GM12891 (cell line): Measurements from ENCODE around the gene ARHGAP12.

Source experiments
- DNase-seq: peaks from one replicate; pipeline ENCODE4 v3.0.0; 2011; ENCODE audit warnings: low spot score; ENCODE audit not compliant: insufficient read length
- FAIRE-seq: peaks from 2 replicates; lab custom pipeline; 2011; peaks lifted over from hg19 to GRCh38; lab: Jason Lieb, UNC
- PAX5 ChIP-seq: IDR thresholded peaks from 2 replicates; pipeline ENCODE4 v1.6.1; 2011; ENCODE audit warnings: low read length, moderate library complexity, mild to moderate bottlenecking; ENCODE audit not compliant: insufficient read depth, severe bottlenecking
- POLR2A ChIP-seq: IDR thresholded peaks from 2 replicates; pipeline ENCODE4 v1.6.1; 2011; ENCODE audit warnings: low read depth, low read length, control low read depth
- POLR2AphosphoS5 ChIP-seq: IDR thresholded peaks from 2 replicates; pipeline ENCODE4 v1.6.1; 2011; ENCODE audit warnings: low read depth, low read length, control low read depth
- POU2F2 ChIP-seq: IDR thresholded peaks from 2 replicates; pipeline ENCODE4 v1.6.1; 2011; ENCODE audit warnings: low read depth, mild to moderate bottlenecking, control low read depth, low read length, moderate library complexity
- SPI1 ChIP-seq: IDR thresholded peaks from 2 replicates; pipeline ENCODE4 v1.6.1; 2011; ENCODE audit warnings: low read depth, low read length, control low read depth
- TAF1 ChIP-seq: IDR thresholded peaks from 2 replicates; pipeline ENCODE4 v1.6.1; 2011; ENCODE audit warnings: low read depth, low read length, control low read depth

The ARHGAP12 gene

DNA sequence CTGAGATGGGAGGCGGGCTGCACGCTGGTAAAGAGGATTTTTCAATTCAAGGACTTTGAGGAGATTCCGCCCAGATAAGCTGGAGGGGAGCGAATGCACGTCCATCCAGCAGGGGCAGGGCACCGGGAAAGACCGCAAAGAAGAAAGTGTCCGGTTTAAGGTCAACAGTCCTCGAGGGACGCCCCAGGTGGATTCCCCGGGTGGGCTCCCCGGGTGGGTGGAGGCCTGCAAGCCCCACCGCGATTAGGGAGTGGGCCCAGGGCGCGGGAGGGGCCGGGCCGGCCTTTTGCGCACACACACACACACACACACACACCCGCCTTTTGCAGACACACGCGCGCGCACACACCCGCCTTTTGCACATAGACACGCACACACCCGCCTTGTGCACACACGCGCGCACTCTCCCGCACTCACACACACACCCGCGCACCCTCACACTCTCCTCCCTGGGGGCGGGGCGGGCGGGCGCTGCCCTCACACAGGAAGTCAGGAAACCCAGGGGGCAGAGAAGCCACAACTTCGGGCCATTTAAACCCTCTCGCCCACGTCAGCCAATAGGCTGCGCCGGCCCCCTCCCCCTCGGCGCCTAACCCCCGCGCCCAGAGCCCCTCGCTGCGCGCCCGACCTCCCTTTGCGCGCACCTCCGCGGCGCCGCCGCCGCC, 615 bp downstream of the ARHGAP12 start:
- peak; percentile 22 for DNase-seq
- no peak for FAIRE-seq
- TF ChIP-seq POLR2AphosphoS5, result no peak
- TF ChIP-seq SPI1, result no peak
- TF ChIP-seq POLR2A, result no peak

DNA sequence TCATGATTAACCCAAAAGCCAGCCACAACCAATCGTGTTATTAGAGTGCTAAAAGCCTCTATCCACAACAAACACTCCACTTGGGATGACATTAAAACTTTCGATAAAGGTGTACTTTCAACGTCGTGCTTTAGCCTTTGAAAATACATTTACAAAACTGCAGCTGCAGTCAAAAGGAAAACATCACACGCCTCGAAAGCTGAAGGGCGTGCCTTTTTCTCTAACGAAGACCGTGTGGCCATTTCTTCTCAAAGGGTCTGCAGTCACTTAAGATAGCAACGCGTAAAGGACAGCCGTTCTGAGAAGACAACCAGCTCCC, 1.1 kb downstream of the ARHGAP12 start:
- TF ChIP-seq POLR2AphosphoS5 (no peak), SPI1 (no peak), PAX5 (no peak), POU2F2 (no peak), TAF1 (no peak), POLR2A (no peak)
- DNase-seq, result no peak
- peak; percentile 65 for FAIRE-seq

DNA sequence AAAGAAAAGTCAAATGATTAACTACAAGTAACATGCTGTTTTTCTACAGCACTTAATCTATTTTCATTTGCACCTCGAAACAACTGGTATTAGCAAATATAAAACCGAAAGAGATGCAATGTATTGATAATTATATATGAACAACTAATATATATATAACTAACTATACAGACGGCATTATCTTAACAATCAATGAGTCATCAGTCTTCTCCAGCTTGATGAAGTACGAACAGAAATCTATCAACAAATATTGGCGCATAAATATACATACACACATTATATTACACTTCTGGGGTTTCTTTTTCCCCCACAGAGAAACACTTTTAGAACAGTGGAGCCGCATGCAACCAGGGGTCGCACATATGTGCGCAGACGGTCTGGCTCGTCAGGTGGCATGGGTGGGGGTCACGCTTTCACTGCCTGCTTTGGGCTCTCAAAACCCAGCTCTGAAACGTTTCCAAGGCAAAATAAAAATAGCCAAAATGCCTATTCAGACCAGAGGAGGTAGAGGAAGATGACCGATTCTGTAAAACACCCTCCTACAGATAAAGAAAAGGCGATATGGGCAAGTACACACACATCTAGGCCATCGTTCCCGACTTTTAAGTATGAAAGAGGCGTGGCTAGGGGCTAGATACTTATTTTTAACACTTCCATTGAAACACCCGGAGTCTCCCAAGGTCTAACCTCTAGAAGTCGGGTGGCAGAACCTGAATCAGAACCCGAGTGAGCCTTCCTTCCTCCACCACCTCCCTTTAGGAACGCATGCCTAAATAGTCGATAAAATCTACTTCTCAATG, 1.7 kb downstream of the ARHGAP12 start:
- FAIRE-seq (no peak), DNase-seq (no peak)
- no peak for TF ChIP-seq POU2F2
- no peak for TF ChIP-seq PAX5
- TF ChIP-seq TAF1, result no peak

DNA sequence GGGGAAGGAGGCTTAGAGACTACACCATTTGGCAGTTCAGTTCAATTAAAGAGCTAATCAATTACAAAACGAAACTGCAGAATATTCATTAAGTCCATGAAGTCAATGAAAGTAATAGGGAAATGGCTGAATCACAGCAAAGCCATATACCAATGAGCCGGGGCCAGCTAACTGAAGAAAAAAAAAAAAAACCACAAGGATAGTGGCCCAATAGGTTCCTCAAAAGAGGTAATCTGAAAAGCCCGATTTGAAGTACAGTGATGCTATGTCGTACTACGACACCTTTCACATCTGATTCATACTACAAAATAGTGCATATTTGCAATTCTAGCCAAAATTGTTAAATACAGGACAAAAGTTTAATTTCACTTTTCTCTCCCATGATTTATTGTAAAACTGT, 2.5 kb downstream of the ARHGAP12 start:
- TF ChIP-seq POLR2A, result no peak
- TF ChIP-seq POU2F2, result no peak
- TF ChIP-seq TAF1, result no peak
- TF ChIP-seq PAX5, result no peak
- no peak for TF ChIP-seq SPI1
- TF ChIP-seq POLR2AphosphoS5, result no peak
- no peak for FAIRE-seq

DNA sequence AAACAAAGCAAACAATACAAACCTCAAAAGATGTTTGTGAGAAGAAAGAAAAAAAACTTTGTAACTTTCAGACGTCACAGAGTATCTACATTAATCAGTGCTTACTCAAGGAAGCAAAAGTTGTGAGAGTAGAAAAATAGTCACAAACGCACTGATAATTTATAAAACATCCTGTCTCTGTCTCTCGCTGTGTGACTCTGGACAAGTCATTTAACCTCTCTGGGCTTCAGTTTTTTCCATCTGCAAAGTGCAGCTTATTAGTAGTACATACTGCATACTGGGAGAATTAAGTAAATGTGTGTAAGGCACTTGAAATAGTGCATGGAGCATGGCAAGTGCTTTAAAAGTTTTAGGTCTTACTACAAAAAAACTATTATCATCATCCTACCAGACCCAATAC, 3.8 kb downstream of the ARHGAP12 start:
- TF ChIP-seq POLR2A, result no peak
- no peak for TF ChIP-seq POLR2AphosphoS5
- no peak for TF ChIP-seq PAX5
- no peak for TF ChIP-seq TAF1
- TF ChIP-seq POU2F2, result no peak
- TF ChIP-seq SPI1, result no peak

More for the DNA sequence above, 2.5 kb downstream of the ARHGAP12 start:
- DNase-seq, result no peak

DNA sequence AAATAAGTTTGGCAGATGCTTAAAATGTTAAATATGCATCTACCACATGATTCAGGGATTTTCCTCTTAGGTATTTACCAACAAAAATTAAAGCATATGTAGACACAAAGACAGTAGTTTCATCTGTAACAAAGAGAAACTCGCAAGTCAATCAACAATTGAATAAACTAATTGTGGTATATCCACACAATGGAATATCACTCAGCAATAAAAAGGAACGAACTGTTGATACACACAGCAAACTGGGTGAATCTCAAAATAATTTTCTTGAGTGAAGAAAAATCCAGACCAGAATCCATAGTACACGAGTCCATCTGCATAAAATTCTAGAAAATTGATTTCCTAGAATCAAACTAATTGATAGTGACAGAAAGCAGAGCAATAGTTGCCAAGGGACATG, 5.2 kb downstream of the ARHGAP12 start:
- FAIRE-seq, result no peak
- DNase-seq, result no peak
- TF ChIP-seq SPI1 (no peak), POU2F2 (no peak), POLR2A (no peak)

More for the DNA sequence above, 3.8 kb downstream of the ARHGAP12 start:
- no peak for DNase-seq
- FAIRE-seq, result no peak

DNA sequence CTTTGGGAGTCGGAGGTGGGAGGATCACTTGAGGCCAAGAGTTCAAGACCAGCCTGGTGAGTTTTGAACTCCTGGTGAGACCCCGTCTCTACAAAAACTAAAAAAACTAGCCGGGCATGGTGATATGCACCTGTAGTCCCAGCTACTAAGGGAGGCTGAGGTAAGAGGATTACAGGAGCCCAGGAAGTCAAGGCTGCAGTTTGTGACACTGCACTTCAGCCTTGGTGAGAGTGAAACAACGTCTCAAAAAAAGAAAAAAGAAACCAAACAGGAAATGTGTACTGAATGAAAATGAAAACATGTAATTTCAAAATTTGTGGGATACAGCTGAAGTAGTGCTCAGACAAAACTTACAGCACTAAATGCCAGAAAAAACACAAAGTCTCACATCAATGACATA, 7.6 kb downstream of the ARHGAP12 start:
- DNase-seq (no peak), FAIRE-seq (peak; percentile 40)
- TF ChIP-seq POLR2A, result no peak
- no peak for TF ChIP-seq SPI1
- TF ChIP-seq PAX5, result no peak
- no peak for TF ChIP-seq POU2F2
- no peak for TF ChIP-seq POLR2AphosphoS5
- TF ChIP-seq TAF1, result no peak

DNA sequence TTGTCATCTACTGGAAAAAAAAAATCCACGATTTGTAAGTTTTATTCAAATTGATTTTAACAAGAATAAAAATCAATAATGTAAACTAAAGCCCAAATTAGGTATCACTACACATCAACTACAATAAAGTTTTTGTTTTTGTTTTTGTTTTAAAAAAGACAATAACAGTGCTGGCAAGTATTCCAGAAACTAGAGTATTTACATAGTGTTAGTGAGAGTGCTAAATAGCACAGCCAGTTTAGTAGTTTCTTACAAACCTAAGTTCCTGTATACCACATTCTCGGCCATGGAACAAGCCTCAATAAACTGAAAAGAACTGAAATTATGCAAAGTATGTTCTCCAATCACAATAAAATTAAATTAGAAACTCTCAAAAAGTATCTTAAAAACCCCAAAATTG, 8.1 kb downstream of the ARHGAP12 start:
- FAIRE-seq (no peak), DNase-seq (no peak)
- TF ChIP-seq POU2F2 (no peak), TAF1 (no peak), POLR2AphosphoS5 (no peak), SPI1 (no peak), PAX5 (no peak), POLR2A (no peak)

DNA sequence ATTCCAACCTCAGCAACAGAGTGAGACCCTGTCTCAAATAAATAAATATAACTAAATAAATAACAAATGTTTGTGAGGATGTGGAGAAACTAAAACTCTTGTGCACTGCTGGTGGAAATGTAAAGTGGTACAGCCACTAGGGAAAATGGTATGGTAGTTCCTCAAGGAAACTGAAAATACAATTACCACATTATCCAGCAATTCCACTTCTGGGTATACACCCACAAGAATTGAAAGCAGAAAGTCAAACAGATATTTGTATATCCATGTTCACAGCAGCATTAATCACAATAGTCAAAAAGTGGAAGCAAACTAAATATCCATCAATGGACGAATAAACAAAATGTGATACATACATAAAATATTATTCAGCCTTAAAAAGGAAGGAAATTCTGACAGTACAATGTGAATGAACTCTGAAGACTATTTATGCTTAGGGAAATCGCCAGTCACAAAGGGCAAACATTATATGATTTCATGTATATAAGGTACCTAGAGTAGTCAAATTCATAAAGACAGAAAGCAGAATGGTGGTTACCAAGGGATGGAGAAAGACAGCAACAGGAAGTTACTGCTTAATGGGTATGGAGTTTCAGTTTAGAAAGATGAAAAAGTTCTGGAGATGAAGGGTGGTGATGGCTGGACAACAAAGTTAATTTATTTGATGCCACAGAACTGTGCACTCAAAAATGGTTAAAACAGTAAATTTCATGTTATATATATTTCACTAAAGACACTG, 9.8 kb downstream of the ARHGAP12 start:
- TF ChIP-seq PAX5, result no peak
- TF ChIP-seq SPI1, result no peak
- FAIRE-seq (peak; percentile 55), DNase-seq (no peak)
